AG08395 (cell line): ENCODE measurements around the gene PPP3CA.
A peak's percentile ranks its signal among the peaks of the same experiment; 100 is the strongest.
"Not testable (repeated sequence)": the region's sequence is repeated elsewhere in the genome, so short reads cannot be mapped to it uniquely, and the experiment has no call there.

ENCODE experiments used
- DNase-seq: peaks from one replicate; pipeline ENCODE4 v3.0.0; 2012; ENCODE audit warnings: mixed read lengths, low spot score

Gene PPP3CA

GRCh38 chr4:101211146-101211553 is 136.2 kb downstream of the PPP3CA start:
- no peak for DNase-seq

- no peak for DNase-seq
These were observed 137.0 kb downstream of the PPP3CA start for GRCh38 chr4:101210331-101210730.

DNA sequence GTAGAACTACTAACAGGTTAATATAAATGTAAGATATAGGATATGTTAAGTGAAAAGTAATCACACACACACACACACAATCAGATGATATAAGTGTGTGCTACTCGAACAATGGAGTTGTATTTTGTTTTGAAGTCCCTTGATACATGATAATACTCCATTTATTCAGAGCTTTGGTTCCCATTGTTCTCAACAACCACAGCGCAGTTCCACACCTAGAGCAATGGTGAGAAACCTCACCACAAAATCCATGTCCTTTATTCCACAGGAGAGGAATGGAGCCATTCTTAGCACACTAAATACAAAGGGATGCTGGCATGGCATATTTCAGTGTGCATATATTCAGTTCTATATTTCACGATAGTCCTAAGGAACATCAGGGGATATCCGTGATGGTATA is 139.2 kb downstream of the PPP3CA start:
- no peak for DNase-seq

DNA sequence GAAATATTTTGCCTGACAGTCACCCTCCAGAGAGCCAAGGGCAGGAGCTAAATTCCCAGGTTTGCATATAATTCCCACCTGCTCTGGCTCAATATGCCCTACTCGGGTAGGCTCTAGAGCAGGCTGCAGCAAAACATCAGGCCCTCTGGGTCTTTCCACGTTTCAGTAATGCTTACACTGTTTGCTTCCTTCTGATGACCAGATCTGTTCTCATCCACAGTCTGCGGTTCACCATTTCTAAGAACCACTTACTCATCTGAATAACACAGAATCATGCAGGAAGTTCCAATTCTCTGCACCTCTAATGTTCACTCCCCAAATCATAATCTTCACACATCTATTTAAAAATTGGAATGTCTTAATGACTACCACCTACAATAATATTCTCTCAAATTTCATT is 141.4 kb downstream of the PPP3CA start:
- no peak for DNase-seq

- DNase-seq: no peak
These were observed 145.9 kb downstream of the PPP3CA start for GRCh38 chr4:101201421-101201820.

GRCh38 chr4:101200561-101200960 is 146.8 kb downstream of the PPP3CA start:
- peak; percentile 73 for DNase-seq

DNA sequence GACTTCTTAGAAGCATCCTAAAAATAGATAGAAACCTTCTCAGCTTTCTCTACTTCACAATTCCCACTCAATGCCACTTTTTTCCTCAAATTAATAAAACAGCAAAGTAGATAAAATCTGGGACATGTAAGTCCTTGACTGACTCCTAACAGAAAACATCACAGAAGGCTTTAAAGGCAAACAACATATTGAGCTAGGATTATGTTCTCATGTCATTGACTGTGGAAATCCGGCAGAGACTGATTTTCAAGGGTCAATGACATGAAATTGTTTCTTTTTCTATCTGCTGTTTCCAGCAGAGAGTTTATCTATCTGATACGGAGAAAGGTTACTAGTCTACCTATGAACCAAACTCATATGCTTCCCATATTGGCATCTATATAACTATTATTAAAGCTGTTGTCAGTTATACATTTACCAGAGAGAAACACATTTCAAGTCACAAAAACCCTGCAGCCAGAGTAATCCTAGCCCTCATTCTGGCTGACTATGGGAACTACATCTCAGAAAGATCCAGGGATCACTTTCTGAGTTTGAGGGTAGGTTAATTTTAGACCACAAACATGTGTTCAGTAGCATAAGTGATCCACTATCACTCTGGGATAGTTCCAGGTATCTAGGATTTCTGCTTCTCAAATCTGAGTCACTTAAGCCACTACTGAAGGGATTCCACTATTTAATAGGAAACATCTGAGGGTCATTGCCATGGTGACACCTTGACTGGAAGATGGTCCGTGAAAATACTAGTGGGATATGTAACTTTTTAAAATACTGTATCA is 147.6 kb downstream of the PPP3CA start:
- peak; percentile 29 for DNase-seq

GRCh38 chr4:101198682-101199339 is 148.5 kb downstream of the PPP3CA start:
- no peak for DNase-seq

GRCh38 chr4:101197350-101197749 is 150.0 kb downstream of the PPP3CA start:
- DNase-seq: no peak

DNA sequence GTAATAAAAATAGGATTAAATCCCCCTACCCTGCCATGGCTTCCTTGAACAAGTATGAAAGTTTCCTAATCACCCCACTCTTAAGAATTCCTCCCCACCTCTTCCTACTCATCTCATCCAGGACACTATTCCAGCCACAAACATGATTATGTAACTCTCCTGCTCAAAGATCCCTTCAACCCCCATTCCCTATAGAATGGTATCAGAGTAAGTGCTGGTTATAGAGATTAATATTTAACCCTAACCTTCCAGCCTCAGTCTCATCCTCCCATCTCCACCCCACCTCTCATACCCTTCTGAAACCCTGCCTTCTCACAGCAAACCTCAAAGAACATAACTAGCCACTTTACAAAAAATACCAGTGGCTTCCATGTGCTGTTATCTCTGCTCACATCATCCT is 155.1 kb downstream of the PPP3CA start:
- DNase-seq: no peak

DNA sequence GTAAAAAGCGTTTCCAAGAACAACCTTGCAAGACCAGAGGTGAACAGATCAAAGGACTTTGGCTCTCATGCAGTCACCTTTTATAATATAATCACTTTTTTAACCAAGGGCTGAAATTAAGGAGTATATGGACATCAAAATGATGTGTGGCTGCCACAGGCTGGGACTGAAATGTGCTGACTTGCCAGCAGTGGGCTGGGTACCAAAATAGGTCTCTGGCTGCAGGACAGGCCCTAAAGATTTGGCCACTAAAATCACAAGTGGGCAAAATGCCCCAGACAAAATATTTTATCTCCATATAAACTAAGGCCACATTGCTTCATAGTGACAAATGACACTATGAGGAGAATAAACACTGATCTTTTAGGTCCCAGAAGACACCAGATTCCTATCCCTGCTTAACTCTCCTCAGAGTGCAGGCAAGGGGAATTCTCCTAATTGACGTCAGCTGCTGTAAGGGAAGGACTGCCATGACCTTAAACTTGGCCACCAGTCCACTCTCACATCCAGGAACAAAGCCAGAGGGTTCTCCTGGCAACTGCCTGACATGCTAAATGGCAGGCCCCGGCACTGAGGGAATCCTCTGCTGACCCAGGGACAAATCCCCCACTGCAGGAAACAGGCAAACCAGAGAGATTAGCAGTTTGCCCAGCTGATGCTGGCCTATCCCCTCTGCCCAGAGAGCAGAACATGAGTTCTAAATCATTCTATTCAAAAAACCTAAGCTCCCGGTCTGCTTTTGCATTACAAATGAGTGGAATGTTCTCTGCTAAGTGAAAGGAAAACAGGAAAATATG is 155.8 kb downstream of the PPP3CA start:
- peak; percentile 73 for DNase-seq

DNA sequence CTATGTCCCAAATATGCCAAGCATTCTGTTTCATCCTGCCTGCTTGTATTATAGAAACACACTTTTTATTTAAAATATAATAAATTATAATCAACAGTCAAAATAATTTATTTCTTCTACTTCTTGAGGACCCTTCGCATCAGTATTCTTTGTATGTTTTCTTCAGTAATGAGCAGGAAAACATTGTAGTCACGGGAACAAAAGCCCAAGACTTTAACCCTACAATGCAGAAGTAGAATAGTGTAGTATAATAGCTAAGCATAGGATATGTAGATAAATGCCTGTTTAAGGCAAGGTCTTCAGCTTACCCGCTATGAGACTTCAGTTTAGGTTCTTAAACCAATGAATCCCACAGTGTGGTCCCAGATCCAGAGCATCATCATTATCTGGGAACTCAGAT is 156.6 kb downstream of the PPP3CA start:
- DNase-seq: no peak

- no peak for DNase-seq
These were observed 158.4 kb downstream of the PPP3CA start for GRCh38 chr4:101188906-101189305.

- DNase-seq: no peak
These were observed 159.5 kb downstream of the PPP3CA start for GRCh38 chr4:101187841-101188240.

DNA sequence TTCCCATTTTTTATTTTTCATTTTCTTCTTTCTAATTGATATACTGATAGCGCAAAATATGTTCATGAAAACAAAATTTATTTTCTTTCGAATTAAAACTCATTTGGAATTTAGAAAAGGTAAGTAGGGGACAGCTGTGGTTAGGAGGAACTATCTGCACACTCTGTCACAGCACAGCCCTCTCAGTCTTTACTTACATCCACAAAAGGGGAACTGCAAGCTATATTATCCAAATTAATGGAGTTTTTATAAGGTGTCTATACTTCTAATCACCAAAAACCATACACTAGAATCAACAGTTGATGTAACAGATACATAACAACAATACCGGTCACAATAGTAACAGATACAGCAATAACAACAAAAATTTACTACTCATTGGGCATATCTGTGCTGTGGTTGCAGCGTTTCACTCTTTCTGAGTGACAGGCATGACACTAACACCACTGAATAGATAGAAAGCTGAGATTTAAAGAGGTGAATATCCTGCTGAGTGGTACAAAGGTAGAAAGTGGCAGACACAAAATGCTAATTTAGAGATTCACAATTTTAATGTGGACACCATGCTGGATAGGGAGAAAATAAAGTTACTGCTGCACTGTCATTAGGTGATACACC is 160.7 kb downstream of the PPP3CA start:
- DNase-seq: no peak

DNA sequence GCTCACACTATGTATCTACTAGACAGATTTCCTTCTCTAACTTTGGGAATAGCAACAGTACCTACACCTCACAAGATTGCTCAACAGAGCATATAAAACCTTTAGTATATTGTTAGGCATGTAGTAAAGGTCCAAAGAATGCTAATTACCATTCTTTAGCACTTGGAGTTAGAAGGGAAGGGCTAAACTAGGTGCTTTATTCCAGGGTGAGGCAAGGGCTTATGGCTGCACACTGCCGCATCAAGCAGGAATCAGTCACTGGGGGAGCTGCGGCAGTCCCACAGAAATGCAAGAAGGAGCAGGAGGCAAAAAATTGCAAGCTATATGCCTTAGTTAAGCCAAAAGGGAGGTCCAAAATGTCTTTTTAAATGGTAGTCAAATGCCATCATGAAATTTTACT is 162.7 kb downstream of the PPP3CA start:
- no peak for DNase-seq

DNA sequence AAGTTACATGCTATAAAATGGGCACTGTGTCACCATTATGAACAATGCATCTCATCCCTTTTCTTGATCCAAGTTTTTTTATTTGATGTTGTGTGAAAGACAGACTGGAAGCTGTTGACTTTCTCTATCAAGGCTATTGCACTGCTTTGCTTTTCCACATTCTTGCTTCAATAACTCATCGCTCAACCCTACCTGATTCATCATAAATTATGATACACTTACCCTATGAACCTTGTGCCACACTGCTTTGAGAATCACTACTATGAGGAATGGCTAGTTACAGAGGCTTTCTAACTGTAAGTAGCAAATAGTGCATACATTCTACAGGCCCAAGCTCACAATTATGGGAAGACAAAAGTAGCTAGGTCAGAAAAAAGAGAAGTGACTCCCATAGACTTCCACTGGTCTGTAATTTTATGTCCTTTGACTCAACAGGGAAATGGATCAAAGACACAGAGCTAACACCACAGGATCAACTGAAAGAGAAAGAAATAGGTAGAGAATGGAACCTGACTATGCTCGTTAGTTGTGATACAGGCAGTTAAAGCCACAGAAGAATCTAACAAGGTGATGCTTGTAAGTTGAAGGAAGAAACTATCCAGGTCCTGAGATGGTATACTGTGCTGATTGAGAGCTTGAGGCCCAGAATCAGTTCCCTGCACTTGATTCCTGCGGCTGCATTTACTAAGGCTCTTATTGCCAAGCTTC is 163.5 kb downstream of the PPP3CA start:
- DNase-seq: no peak

GRCh38 chr4:101183221-101183620 is 164.1 kb downstream of the PPP3CA start:
- DNase-seq: no peak

GRCh38 chr4:101182688-101183087 is 164.6 kb downstream of the PPP3CA start:
- DNase-seq: not testable (repeated sequence)

- peak; percentile 54 for DNase-seq
These were observed 168.6 kb downstream of the PPP3CA start for GRCh38 chr4:101178731-101179130.

DNA sequence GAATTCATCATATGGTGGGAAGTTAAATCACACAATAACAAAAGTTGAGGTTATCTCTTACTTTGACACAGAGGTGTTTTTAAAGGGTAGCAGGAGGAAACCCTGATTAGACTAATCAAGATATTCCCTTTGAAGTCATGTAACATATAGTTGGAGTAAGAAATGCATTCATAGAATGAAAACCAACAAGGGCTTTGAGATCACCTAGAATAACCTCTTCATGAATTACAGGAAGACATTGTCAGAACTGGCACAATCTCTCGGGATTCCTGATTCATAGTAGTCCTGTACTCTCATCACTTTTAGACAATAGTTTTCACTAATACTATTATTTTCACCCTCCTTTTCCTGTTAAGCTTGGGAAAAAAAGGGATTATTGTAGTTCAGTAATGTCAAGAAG is 170.2 kb downstream of the PPP3CA start:
- no peak for DNase-seq
